ENCODE data around the gene CNGB1.

The CNGB1 gene

GRCh38 chr16:57910696-57911095, 60.2 kb downstream of the CNGB1 start:
- TF ChIP-seq CTCF (IDR thresholded peaks at IDR 0.05; ENCODE audit: poor library complexity, severe bottlenecking), result no peak
- Histone ChIP-seq H3K27me3 (ENCODE audit: insufficient read depth, poor library complexity, severe bottlenecking) (no peaks in the 10 kb centered on the region), H3K4me1 (ENCODE audit: insufficient read depth, poor library complexity, severe bottlenecking) (peaks cover 10% of the 10 kb centered on the region), H3K4me3 (ENCODE audit: severe bottlenecking) (no peak overlapping the region), H3K27ac (ENCODE audit: poor library complexity, severe bottlenecking) (no peak overlapping the region), H3K36me3 (ENCODE audit: low read depth) (no peaks in the 10 kb centered on the region), H3K9me3 (ENCODE audit: severe bottlenecking) (no peaks in the 10 kb centered on the region)
- ATAC-seq (ENCODE audit: low read depth), result no peak
- DNase-seq (ENCODE audit: low spot score), result no peak

- TF ChIP-seq CTCF (IDR thresholded peaks at IDR 0.05; ENCODE audit: poor library complexity, severe bottlenecking), result no peak
- no peaks in the 10 kb centered on the region for H3K27me3 ChIP-seq (ENCODE audit: insufficient read depth, poor library complexity, severe bottlenecking)
- no peak for ATAC-seq (ENCODE audit: low read depth)
Measured at GRCh38 chr16:57908409-57908987, 62.4 kb downstream of the CNGB1 start.

GRCh38 chr16:57906382-57907316, 64.3 kb downstream of the CNGB1 start:
- H3K4me3 ChIP-seq (ENCODE audit: severe bottlenecking), result no peak overlapping the region
- peak; percentile 68 for TF ChIP-seq CTCF (IDR thresholded peaks at IDR 0.05; ENCODE audit: poor library complexity, severe bottlenecking)
- no peaks in the 10 kb centered on the region for H3K36me3 ChIP-seq (ENCODE audit: low read depth)
- no peak overlapping the region for H3K27ac ChIP-seq (ENCODE audit: poor library complexity, severe bottlenecking)
- no peaks in the 10 kb centered on the region for H3K27me3 ChIP-seq (ENCODE audit: insufficient read depth, poor library complexity, severe bottlenecking)
- peaks cover 7% of the 10 kb centered on the region for H3K4me1 ChIP-seq (ENCODE audit: insufficient read depth, poor library complexity, severe bottlenecking)
- ATAC-seq (ENCODE audit: low read depth), result peak; percentile 49
- no peaks in the 10 kb centered on the region for H3K9me3 ChIP-seq (ENCODE audit: severe bottlenecking)
- no peak for DNase-seq (ENCODE audit: low spot score)

More at GRCh38 chr16:57908409-57908987, 62.4 kb downstream of the CNGB1 start:
- H3K27ac ChIP-seq (ENCODE audit: poor library complexity, severe bottlenecking), result no peak overlapping the region
- H3K4me1 ChIP-seq (ENCODE audit: insufficient read depth, poor library complexity, severe bottlenecking), result peaks cover 10% of the 10 kb centered on the region
- no peak for DNase-seq (ENCODE audit: low spot score)
- H3K36me3 ChIP-seq (ENCODE audit: low read depth), result no peaks in the 10 kb centered on the region
- no peak overlapping the region for H3K4me3 ChIP-seq (ENCODE audit: severe bottlenecking)
- H3K9me3 ChIP-seq (ENCODE audit: severe bottlenecking), result no peaks in the 10 kb centered on the region

GRCh38 chr16:57904101-57904500, 66.8 kb downstream of the CNGB1 start:
- no peaks in the 10 kb centered on the region for H3K27me3 ChIP-seq (ENCODE audit: insufficient read depth, poor library complexity, severe bottlenecking)
- no peak for DNase-seq (ENCODE audit: low spot score)
- no peak overlapping the region for H3K27ac ChIP-seq (ENCODE audit: poor library complexity, severe bottlenecking)
- H3K4me3 ChIP-seq (ENCODE audit: severe bottlenecking), result no peak overlapping the region
- TF ChIP-seq CTCF (IDR thresholded peaks at IDR 0.05; ENCODE audit: poor library complexity, severe bottlenecking), result no peak
- no peaks in the 10 kb centered on the region for H3K36me3 ChIP-seq (ENCODE audit: low read depth)
- peaks cover 10% of the 10 kb centered on the region for H3K4me1 ChIP-seq (ENCODE audit: insufficient read depth, poor library complexity, severe bottlenecking)
- ATAC-seq (ENCODE audit: low read depth), result no peak
- no peaks in the 10 kb centered on the region for H3K9me3 ChIP-seq (ENCODE audit: severe bottlenecking)
